Activated T-cell treated with anti-CD3 and anti-CD28 coated beads for 24 hours (primary cell): ENCODE measurements around the gene OR2F2.

Experiments used
- DNase-seq: peaks from one replicate; pipeline ENCODE4 v3.0.0-alpha.2; 2020; ENCODE audit warnings: low read depth

OR2F2 gene

GRCh38 chr7:143979998-143980397, 45.0 kb downstream of the OR2F2 start:
- no peak for DNase-seq

- DNase-seq: no peak
Measured at GRCh38 chr7:143980746-143981510, 45.9 kb downstream of the OR2F2 start.

GRCh38 chr7:143983960-143984359, 48.9 kb downstream of the OR2F2 start:
- no peak for DNase-seq
